A673 (cell line): Measurements from ENCODE around the gene RBM15B.

Experiments
- EZH2 ChIP-seq: fragments of 200-600 bp; sonication (generic); IDR thresholded peaks from 2 replicates; pipeline ENCODE4 v1.6.1; 2017; ENCODE audit warnings: borderline replicate concordance, low read depth, mild to moderate bottlenecking, mixed read lengths, antibody characterized with exemption, low read length; ENCODE audit not compliant: poor library complexity, severe bottlenecking
- TF ChIP-seq, protein P1 (sequence below): fragments of 300-800, 200-600 bp; sonication (generic); conservative IDR thresholded peaks from 2 replicates; pipeline ENCODE4 v1.5.1; 2017; ENCODE audit warnings: low read depth, mild to moderate bottlenecking, antibody characterized with exemption, low read length, moderate library complexity, mixed read lengths

DNA sequence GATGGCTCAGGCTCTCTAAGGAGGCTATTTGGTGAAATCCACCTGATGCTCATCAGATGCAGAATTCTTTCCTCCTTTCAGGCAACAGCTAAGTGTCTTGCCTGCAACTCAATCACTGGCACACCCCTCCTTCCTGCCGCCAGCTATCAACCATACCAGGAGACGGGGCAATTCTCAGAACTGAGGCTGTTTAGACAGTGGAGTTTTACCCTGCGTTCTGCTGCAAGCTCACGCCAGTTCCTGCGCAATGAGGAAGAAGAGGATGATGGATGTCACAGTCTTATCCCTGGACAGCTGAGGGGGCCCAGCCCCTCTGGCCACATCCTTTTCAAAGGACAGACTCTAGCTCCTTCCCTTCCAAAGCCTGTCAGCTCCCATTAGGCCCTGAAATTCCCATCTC lies 13.0 kb upstream of the RBM15B start:
- TF ChIP-seq, protein P1, sequence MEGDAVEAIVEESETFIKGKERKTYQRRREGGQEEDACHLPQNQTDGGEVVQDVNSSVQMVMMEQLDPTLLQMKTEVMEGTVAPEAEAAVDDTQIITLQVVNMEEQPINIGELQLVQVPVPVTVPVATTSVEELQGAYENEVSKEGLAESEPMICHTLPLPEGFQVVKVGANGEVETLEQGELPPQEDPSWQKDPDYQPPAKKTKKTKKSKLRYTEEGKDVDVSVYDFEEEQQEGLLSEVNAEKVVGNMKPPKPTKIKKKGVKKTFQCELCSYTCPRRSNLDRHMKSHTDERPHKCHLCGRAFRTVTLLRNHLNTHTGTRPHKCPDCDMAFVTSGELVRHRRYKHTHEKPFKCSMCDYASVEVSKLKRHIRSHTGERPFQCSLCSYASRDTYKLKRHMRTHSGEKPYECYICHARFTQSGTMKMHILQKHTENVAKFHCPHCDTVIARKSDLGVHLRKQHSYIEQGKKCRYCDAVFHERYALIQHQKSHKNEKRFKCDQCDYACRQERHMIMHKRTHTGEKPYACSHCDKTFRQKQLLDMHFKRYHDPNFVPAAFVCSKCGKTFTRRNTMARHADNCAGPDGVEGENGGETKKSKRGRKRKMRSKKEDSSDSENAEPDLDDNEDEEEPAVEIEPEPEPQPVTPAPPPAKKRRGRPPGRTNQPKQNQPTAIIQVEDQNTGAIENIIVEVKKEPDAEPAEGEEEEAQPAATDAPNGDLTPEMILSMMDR = no peak
- TF ChIP-seq EZH2 = no peak
